K562 (cell line): ENCODE data around the gene TXK. TPM values are rescaled to one million over a fixed set of nuclear protein-coding genes. Genes with fewer than 3 reads are reported as not detected.

ENCODE experiments used
- ATAC-seq: fragments of 200-7000 bp; cut with Tn5 transposase; 3 replicates; pipeline ENCODE4 v1.9.1; 2020; ENCODE audit warnings: moderate library complexity
- BruUV-seq: library from RNA; stranded (reverse); fragments of 400-500 nt; replicated peaks from 2 replicates; lab custom pipeline; 2021; lab: Mats Ljungman, UMichigan
- CTCF ChIA-PET: fragments of 300-600 bp; formaldehyde crosslinking; extraction: SDS; loops from one replicate; lab custom pipeline; 2021; ENCODE audit warnings: low intra/inter-chr PET ratio; lab: Yijun Ruan, JAX
- POLR2A ChIA-PET: fragments of 300-600, 350-650 bp; sonication (Branson Sonifier 250); formaldehyde crosslinking; extraction: SDS; loops from one replicate; lab custom pipeline; 2021; ENCODE audit warnings: antibody characterized with exemption, inconsistent platforms; lab: Yijun Ruan, JAX
- DNase-seq, 4 experiments: peaks; one replicate each; pipeline versions ENCODE4 v3.0.0 to v3.0.0-alpha.2; 2011 to 2018; ENCODE audit warnings: low spot score in 3 of 4, mixed read lengths in 3 of 4; ENCODE audit errors: extremely low read depth in 1 of 4
- FAIRE-seq: peaks from 2 replicates; lab custom pipeline; 2011; peaks lifted over from hg19 to GRCh38; lab: Jason Lieb, UNC
- H2AFZ ChIP-seq: 2 replicates; pipeline ENCODE4 v1.6.0; 2011; ENCODE audit warnings: low read depth, low read length, control low read depth, inconsistent platforms
- H3K27ac ChIP-seq: fragments of 200-600 bp; 3 replicates; pipeline ENCODE4 v1.8.0; 2011; ENCODE audit warnings: low read depth, mild to moderate bottlenecking, control low read depth, inconsistent platforms, low read length, moderate library complexity, mixed read lengths; ENCODE audit errors: extremely low read depth
- H3K27me3 ChIP-seq, 2 experiments: fragments of 300-600 bp in 1 of 2; 2 replicates in 1 of 2; 3 replicates in 1 of 2; pipeline versions ENCODE4 v1.6.0 to v1.8.0; 2011; ENCODE audit warnings: inconsistent platforms in 2 of 2, low read length in 2 of 2, mild to moderate bottlenecking in 1 of 2, mixed read lengths in 1 of 2, moderate library complexity in 1 of 2; ENCODE audit not compliant: control insufficient read depth in 2 of 2, insufficient read depth in 2 of 2
- H3K36me3 ChIP-seq: fragments of 300-600 bp; 3 replicates; pipeline ENCODE4 v1.8.0; 2011; ENCODE audit warnings: mild to moderate bottlenecking, low read length, inconsistent platforms; ENCODE audit not compliant: control insufficient read depth, insufficient read depth
- H3K4me1 ChIP-seq, 2 experiments: fragments of 200-600 bp in 1 of 2; replicated peaks in 1 of 2; 2 replicates in 1 of 2; 3 replicates in 1 of 2; pipeline versions ENCODE4 v1.5.1 to v1.8.0; 2011; ENCODE audit warnings: inconsistent platforms in 2 of 2, low read length in 2 of 2, mild to moderate bottlenecking in 1 of 2, mixed read lengths in 1 of 2, moderate library complexity in 1 of 2; ENCODE audit not compliant: control insufficient read depth in 2 of 2, insufficient read depth in 2 of 2
- H3K4me2 ChIP-seq: 2 replicates; pipeline ENCODE4 v1.6.1; 2011; ENCODE audit warnings: low read length, control low read depth, inconsistent platforms, mixed read lengths; ENCODE audit not compliant: insufficient read depth
- H3K4me3 ChIP-seq: fragments of 200-600 bp; sonication (generic), shearing (Covaris generic); 2 replicates; pipeline ENCODE4 v1.5.1; 2016; ENCODE audit warnings: control low read depth, inconsistent platforms
- H3K79me2 ChIP-seq: fragments of 200-600 bp; 3 replicates; pipeline ENCODE4 v1.8.0; 2011; ENCODE audit warnings: low read length, inconsistent platforms; ENCODE audit not compliant: control insufficient read depth, insufficient read depth
- H3K9ac ChIP-seq, 2 experiments: 2 replicates each; pipeline versions ENCODE4 v1.6.0 to v1.6.1; 2011; ENCODE audit warnings: low read depth in 2 of 2, low read length in 2 of 2, control low read depth in 1 of 2, inconsistent platforms in 1 of 2, mild to moderate bottlenecking in 1 of 2, mixed read lengths in 1 of 2; ENCODE audit not compliant: insufficient read depth in 1 of 2
- H3K9me1 ChIP-seq: one replicate; pipeline ENCODE4 v1.6.0; 2011; ENCODE audit warnings: inconsistent platforms, mild to moderate bottlenecking, low read length, moderate library complexity; ENCODE audit not compliant: control insufficient read depth, insufficient read depth
- H3K9me3 ChIP-seq: replicated peaks from 2 replicates; pipeline ENCODE4 v1.5.1; 2011; ENCODE audit warnings: low read depth, low read length, inconsistent platforms; ENCODE audit not compliant: control insufficient read depth, insufficient read depth
- H4K20me1 ChIP-seq: replicated peaks from 2 replicates; pipeline ENCODE4 v1.6.1; 2011; ENCODE audit warnings: low read length, inconsistent platforms, mixed read lengths; ENCODE audit not compliant: control insufficient read depth, insufficient read depth
- CREB5 ChIP-seq: fragments of 250-450 bp; sonication (Bioruptor Pico); IDR thresholded peaks from 2 replicates; pipeline ENCODE4 v1.5.0; 2020; ENCODE audit warnings: mild to moderate bottlenecking
- DIDO1 ChIP-seq: fragments of 450-650 bp; IDR thresholded peaks from 2 replicates; pipeline ENCODE4 v1.6.1; 2016; ENCODE audit warnings: low read depth, missing biosample characterization, missing genetic modification characterization
- FOSL1 ChIP-seq: fragments of 200-800 bp; sonication (Bioruptor generic); conservative IDR thresholded peaks from 2 replicates; pipeline ENCODE4 v1.6.1; 2016; ENCODE audit warnings: missing genetic modification characterization, missing compliant biosample characterization
- HDAC2 ChIP-seq: fragments of 450-650 bp; IDR thresholded peaks from 2 replicates; pipeline ENCODE4 v1.6.1; 2016; ENCODE audit warnings: mild to moderate bottlenecking
- ID3 ChIP-seq, 2 experiments: fragments of 250-450 bp in 1 of 2; fragments of 450-650 bp in 1 of 2; sonication (Bioruptor Pico) in 1 of 2; IDR thresholded peaks; 2 replicates each; pipeline versions ENCODE4 v1.6.1 to v1.8.0; 2016 to 2021; ENCODE audit warnings: mild to moderate bottlenecking in 2 of 2, moderate library complexity in 2 of 2, missing compliant biosample characterization in 1 of 2, missing genetic modification characterization in 1 of 2
- IRF9 ChIP-seq: fragments of 450-650 bp; IDR thresholded peaks from 2 replicates; pipeline ENCODE4 v1.6.1; 2016; ENCODE audit warnings: missing biosample characterization, missing genetic modification characterization
- MEIS2 ChIP-seq: fragments of 450-650 bp; IDR thresholded peaks from 2 replicates; pipeline ENCODE4 v1.6.1; 2014; ENCODE audit warnings: mild to moderate bottlenecking; ENCODE audit not compliant: partially characterized antibody
- POU5F1 ChIP-seq: fragments of 150-350 bp; IDR thresholded peaks from 2 replicates; pipeline ENCODE4 v1.6.1; 2014; ENCODE audit warnings: borderline replicate concordance, low read length, low read depth, mild to moderate bottlenecking; ENCODE audit not compliant: partially characterized antibody
- SMAD2 ChIP-seq: fragments of 150-350 bp; IDR thresholded peaks from 2 replicates; pipeline ENCODE4 v1.6.1; 2014; ENCODE audit warnings: low read depth, mild to moderate bottlenecking, low read length
- U2AF2 ChIP-seq: fragments of 200-400 bp; formaldehyde crosslinking; optimal IDR thresholded peaks from 2 replicates; pipeline ENCODE3; 2017; ENCODE audit warnings: low read depth, mild to moderate bottlenecking, low read length
- ZNF143 ChIP-seq: sonication (generic); formaldehyde crosslinking; IDR thresholded peaks from 2 replicates; pipeline ENCODE4 v1.9.0; 2022; ENCODE audit warnings: mild to moderate bottlenecking, missing genetic modification reagents
- ZNF165 ChIP-seq: fragments of 250-450 bp; sonication (Bioruptor Pico); IDR thresholded peaks from 2 replicates; pipeline ENCODE4 v1.4.0; 2020; ENCODE audit warnings: borderline replicate concordance
- ZNF282 ChIP-seq: sonication (generic); formaldehyde crosslinking; IDR thresholded peaks from 2 replicates; pipeline ENCODE4 v1.8.1; 2023; ENCODE audit warnings: missing genetic modification reagents
- ZNF444 ChIP-seq: fragments of 250-450 bp; sonication (Bioruptor Pico); IDR thresholded peaks from 2 replicates; pipeline ENCODE4 v1.4.0; 2020; ENCODE audit warnings: mild to moderate bottlenecking, moderate library complexity
- ZNF699 ChIP-seq: fragments of 250-450 bp; sonication (Bioruptor Pico); IDR thresholded peaks from 2 replicates; pipeline ENCODE4 v1.8.0; 2021; ENCODE audit warnings: mild to moderate bottlenecking, moderate library complexity; ENCODE audit not compliant: insufficient replicate concordance
- ZNF785 ChIP-seq: fragments of 250-450 bp; sonication (Bioruptor Pico); IDR thresholded peaks from 2 replicates; pipeline ENCODE4 v1.4.0; 2020; ENCODE audit warnings: mild to moderate bottlenecking
- WGBS: fragments of 100-300 bp; shearing (Covaris generic); methylation state at CpG from one replicate; pipeline ENCODE4 v1.1.6; 2016; ENCODE audit warnings: low coverage, mixed read lengths; ENCODE audit not compliant: insufficient coverage; ENCODE audit errors: missing lambda C conversion rate; 5-methylcytosine and 5-hydroxymethylcytosine counted together
- in situ Hi-C: fragments of 300-500 bp; cut with MboI; formaldehyde crosslinking; loops from 4 replicates; pipeline ENCODE4 v1.15.0; 2018; ENCODE audit warnings: inconsistent platforms, mixed read lengths
- intact Hi-C: fragments of 100-400 bp; cut with micrococcal nuclease; formaldehyde crosslinking; loops from 2 replicates; pipeline ENCODE4 v1.14.2; 2022
- polyA plus RNA-seq, 8 experiments: library from polyadenylated mRNA; depleted of rRNA in 4 of 8; stranded (reverse) in 5 of 8; unstranded in 3 of 8; fragments of >200 nt; fragmentation: Nextera tagmentation in 2 of 8; fragmentation: Illumina TruSeq in 1 of 8; extraction: Ambion mirVana in 2 of 8; extraction: Trizol in 1 of 8; gene quantifications; 2 replicates each; pipeline versions ENCODE4 v1.2.1 to v1.2.3, GENCODE V29; 2011 to 2014; ENCODE audit warnings: inconsistent platforms in 1 of 8, missing spikeins in 1 of 8
- total RNA-seq, 7 experiments: library from RNA; depleted of rRNA in 6 of 7; stranded (reverse); fragments of >200 nt in 6 of 7; fragmentation: Illumina TruSeq in 2 of 7; extraction: Trizol in 2 of 7; gene quantifications; 2 replicates each; pipeline versions ENCODE4 v1.2.1 to v1.2.3, GENCODE V29; 2011 to 2021; ENCODE audit warnings: low replicate concordance in 1 of 7
- TF ChIP-seq, protein P1 (sequence below): sonication (generic); formaldehyde crosslinking; IDR thresholded peaks from 2 replicates; pipeline ENCODE4 v1.9.0; 2022; ENCODE audit warnings: mild to moderate bottlenecking, missing genetic modification reagents

Gene TXK
- total and polyA plus RNA-seq, 9 of the 15 experiments (the other 6 are each of a cell fraction or from before 2014, with no cell fraction given): 0.24 to 1.1 (median 0.45) TPM; not detected in 1

- DNase-seq (no peak), ATAC-seq (no peak), FAIRE-seq (no peak)
- 28% methylated on average over 4 of the region's 4 CpGs for WGBS
- BruUV-seq: no TSS peak
- no peak overlapping the region for H3K9ac ChIP-seq
- H2AFZ ChIP-seq: no peak overlapping the region
- ChIA-PET POLR2A (no interaction called here), CTCF (no interaction called here)
- in situ Hi-C loops (no loop called here), intact Hi-C loops (no loop called here)
- H3K36me3 ChIP-seq: peaks cover 24% of the 10 kb centered on the region; the same call in 2 of the 3 replicates
- no peaks in the 10 kb centered on the region for H3K9me1 ChIP-seq
- H3K27me3 ChIP-seq: no peaks in the 10 kb centered on the region
- no peaks in the 10 kb centered on the region for H3K9me3 ChIP-seq
- no peaks in the 10 kb centered on the region for H3K79me2 ChIP-seq
- no peaks in the 10 kb centered on the region for H4K20me1 ChIP-seq
- H3K27ac ChIP-seq: no peak overlapping the region
- H3K4me2 ChIP-seq: no peak overlapping the region
- H3K4me3 ChIP-seq: no peak overlapping the region
- H3K4me1 ChIP-seq: no peaks in the 10 kb centered on the region
- TF ChIP-seq DIDO1: no peak
- TF ChIP-seq FOSL1 (tag): peak; percentile 53
- no peak for TF ChIP-seq HDAC2
- no peak for TF ChIP-seq ID3 (CRISPR knock-in tag; IDR thresholded peaks at IDR 0.05)
- TF ChIP-seq ID3 (tag; IDR thresholded peaks at IDR 0.05): no peak
- no peak for TF ChIP-seq ZNF444 (CRISPR knock-in tag)
- TF ChIP-seq ZNF282 (CRISPR knock-in tag): no peak
- no peak for TF ChIP-seq ZNF699 (CRISPR knock-in tag)
- TF ChIP-seq MEIS2: peak; percentile 27
- TF ChIP-seq POU5F1: no peak
- TF ChIP-seq ZNF143: no peak
- TF ChIP-seq ZNF165 (CRISPR knock-in tag): no peak
- no peak for TF ChIP-seq SMAD2
- no peak for TF ChIP-seq CREB5 (CRISPR knock-in tag)
- no peak for TF ChIP-seq ZNF785 (CRISPR knock-in tag)
- TF ChIP-seq, protein P1, sequence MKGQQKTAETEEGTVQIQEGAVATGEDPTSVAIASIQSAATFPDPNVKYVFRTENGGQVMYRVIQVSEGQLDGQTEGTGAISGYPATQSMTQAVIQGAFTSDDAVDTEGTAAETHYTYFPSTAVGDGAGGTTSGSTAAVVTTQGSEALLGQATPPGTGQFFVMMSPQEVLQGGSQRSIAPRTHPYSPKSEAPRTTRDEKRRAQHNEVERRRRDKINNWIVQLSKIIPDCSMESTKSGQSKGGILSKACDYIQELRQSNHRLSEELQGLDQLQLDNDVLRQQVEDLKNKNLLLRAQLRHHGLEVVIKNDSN (CRISPR knock-in tag): no peak
- no peak for TF ChIP-seq U2AF2
- no peak for TF ChIP-seq IRF9
Measured at GRCh38 chr4:48162162-48162561, 28.1 kb upstream of the TXK start.
